DND-41 (cell line): ENCODE results near the gene FHOD3.

ENCODE experiments used
- EZH2 ChIP-seq: IDR thresholded peaks from 3 replicates; pipeline ENCODE4 v1.6.1; 2012; ENCODE audit warnings: borderline replicate concordance, low read depth, mild to moderate bottlenecking, moderate library complexity, low read length, inconsistent platforms; ENCODE audit not compliant: severe bottlenecking
- TF ChIP-seq, protein P1 (sequence below): IDR thresholded peaks from 2 replicates; pipeline ENCODE4 v1.5.1; 2012; ENCODE audit warnings: borderline replicate concordance, low read length, moderate library complexity, mild to moderate bottlenecking; ENCODE audit not compliant: poor library complexity, severe bottlenecking; ENCODE audit errors: extremely low read depth

DNA sequence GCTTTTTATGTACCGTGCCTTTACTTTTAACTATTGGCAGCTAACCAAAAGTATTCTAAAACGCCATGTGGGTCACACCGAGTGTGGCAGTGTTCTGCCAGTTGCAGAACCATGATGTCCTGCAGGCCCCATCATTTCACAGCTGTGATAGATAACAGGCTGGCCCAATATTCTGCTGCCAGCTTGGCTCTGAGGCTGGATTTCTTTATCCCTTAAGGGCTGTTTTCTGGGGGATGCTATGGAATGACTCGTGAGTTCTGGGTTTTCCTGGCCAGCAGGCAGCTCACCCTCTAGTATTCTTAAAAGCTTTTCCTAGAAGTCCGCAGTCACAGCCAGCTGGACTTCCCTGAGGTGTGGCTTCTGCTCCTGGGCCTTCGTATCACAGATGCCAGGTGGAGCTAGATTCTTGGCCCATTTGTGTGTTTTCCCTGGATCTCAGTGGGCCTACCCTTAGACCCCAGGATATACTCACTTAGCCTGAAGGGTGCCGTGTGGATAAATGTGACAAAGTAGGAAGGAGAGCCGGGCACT lies 41.0 kb downstream of the FHOD3 start:
- TF ChIP-seq, protein P1, sequence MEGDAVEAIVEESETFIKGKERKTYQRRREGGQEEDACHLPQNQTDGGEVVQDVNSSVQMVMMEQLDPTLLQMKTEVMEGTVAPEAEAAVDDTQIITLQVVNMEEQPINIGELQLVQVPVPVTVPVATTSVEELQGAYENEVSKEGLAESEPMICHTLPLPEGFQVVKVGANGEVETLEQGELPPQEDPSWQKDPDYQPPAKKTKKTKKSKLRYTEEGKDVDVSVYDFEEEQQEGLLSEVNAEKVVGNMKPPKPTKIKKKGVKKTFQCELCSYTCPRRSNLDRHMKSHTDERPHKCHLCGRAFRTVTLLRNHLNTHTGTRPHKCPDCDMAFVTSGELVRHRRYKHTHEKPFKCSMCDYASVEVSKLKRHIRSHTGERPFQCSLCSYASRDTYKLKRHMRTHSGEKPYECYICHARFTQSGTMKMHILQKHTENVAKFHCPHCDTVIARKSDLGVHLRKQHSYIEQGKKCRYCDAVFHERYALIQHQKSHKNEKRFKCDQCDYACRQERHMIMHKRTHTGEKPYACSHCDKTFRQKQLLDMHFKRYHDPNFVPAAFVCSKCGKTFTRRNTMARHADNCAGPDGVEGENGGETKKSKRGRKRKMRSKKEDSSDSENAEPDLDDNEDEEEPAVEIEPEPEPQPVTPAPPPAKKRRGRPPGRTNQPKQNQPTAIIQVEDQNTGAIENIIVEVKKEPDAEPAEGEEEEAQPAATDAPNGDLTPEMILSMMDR, result no peak
- TF ChIP-seq EZH2, result no peak
